Transverse colon (tissue), 3 donors: ENCODE measurements around the gene ANKMY2.
"Not testable (repeated sequence)": the region's sequence is repeated elsewhere in the genome, so short reads cannot be mapped to it uniquely, and the experiment has no call there.

Source experiments
- POLR2A ChIP-seq: fragments of 450-650 bp; IDR thresholded peaks from one replicate; pipeline ENCODE4 v1.6.1; 2016; ENCODE audit warnings: antibody characterized with exemption, mild to moderate bottlenecking, moderate library complexity
- TF ChIP-seq, protein P1 (sequence below), 5 experiments: fragments of 200-600 bp in 3 of 5; fragments of 450-650 bp in 2 of 5; sonication (generic) in 3 of 5; IDR thresholded peaks; 1 replicate in 2 of 5; 2 replicates in 3 of 5; pipeline ENCODE4 v1.5.1; 2016 to 2017; ENCODE audit warnings: antibody characterized with exemption in 5 of 5, inconsistent platforms in 3 of 5, mild to moderate bottlenecking in 2 of 5, moderate library complexity in 1 of 5

GRCh38 chr7:16678645-16679566 is 33.4 kb upstream of the ANKMY2 start:
- not testable (repeated sequence) for TF ChIP-seq POLR2A
- TF ChIP-seq, protein P1, sequence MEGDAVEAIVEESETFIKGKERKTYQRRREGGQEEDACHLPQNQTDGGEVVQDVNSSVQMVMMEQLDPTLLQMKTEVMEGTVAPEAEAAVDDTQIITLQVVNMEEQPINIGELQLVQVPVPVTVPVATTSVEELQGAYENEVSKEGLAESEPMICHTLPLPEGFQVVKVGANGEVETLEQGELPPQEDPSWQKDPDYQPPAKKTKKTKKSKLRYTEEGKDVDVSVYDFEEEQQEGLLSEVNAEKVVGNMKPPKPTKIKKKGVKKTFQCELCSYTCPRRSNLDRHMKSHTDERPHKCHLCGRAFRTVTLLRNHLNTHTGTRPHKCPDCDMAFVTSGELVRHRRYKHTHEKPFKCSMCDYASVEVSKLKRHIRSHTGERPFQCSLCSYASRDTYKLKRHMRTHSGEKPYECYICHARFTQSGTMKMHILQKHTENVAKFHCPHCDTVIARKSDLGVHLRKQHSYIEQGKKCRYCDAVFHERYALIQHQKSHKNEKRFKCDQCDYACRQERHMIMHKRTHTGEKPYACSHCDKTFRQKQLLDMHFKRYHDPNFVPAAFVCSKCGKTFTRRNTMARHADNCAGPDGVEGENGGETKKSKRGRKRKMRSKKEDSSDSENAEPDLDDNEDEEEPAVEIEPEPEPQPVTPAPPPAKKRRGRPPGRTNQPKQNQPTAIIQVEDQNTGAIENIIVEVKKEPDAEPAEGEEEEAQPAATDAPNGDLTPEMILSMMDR (IDR thresholded peaks at IDR 0.05), result not testable (repeated sequence)
